ENCODE results near the gene RASA3. TPM values are rescaled to one million over a fixed set of nuclear protein-coding genes. Genes with fewer than 3 reads are reported as not detected.

Gene RASA3
- total RNA-seq, 4 donors from 2014 or later: 4.4 to 15.6 (median 8.5) TPM

DNA sequence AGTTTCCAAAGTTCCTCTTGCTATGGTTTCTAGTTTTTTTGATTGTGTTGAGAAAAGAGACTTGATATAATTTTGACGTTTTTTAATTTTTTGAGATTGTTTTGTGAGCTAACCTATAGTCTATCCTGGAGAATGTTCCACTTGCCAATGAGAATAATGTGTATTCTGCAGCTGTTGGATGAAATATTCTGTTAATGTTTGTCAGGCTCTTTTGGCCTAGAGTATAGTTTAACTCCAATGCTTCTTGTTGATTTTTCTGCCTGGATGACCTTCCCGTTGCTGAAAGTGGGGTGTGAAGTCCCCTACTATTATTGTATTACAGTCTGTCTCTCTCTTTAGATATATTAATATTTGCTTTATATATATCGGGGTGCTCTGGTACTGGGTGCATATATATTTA lies 40.0 kb downstream of the RASA3 start:
- no peak for DNase-seq
- H3K36me3 ChIP-seq: peaks cover 0 to 2% (median 0%) of the 10 kb centered on the region in 4 donors
- peaks cover 12 to 14% of the 10 kb centered on the region in 2 donors for H3K9me3 ChIP-seq
- no peaks in the 10 kb centered on the region for H3K27me3 ChIP-seq
- intact Hi-C loops (cut with DNase I; ENCODE audit: low total_unique reads) (no loop called here), in situ Hi-C loops (cut with MboI; ENCODE audit: low pct_ligation_motif_present in 1 of 4, low pct_unique_long_range_greater_than_20kb in 1 of 4, low sequenced_read_pairs in 3 of 4) (no loop called here)
- H3K4me1 ChIP-seq: peaks cover 0 to 4% (median 0%) of the 10 kb centered on the region in 4 donors
- TF ChIP-seq POLR2A (IDR thresholded peaks at IDR 0.05): no peak
- TF ChIP-seq, protein P1, sequence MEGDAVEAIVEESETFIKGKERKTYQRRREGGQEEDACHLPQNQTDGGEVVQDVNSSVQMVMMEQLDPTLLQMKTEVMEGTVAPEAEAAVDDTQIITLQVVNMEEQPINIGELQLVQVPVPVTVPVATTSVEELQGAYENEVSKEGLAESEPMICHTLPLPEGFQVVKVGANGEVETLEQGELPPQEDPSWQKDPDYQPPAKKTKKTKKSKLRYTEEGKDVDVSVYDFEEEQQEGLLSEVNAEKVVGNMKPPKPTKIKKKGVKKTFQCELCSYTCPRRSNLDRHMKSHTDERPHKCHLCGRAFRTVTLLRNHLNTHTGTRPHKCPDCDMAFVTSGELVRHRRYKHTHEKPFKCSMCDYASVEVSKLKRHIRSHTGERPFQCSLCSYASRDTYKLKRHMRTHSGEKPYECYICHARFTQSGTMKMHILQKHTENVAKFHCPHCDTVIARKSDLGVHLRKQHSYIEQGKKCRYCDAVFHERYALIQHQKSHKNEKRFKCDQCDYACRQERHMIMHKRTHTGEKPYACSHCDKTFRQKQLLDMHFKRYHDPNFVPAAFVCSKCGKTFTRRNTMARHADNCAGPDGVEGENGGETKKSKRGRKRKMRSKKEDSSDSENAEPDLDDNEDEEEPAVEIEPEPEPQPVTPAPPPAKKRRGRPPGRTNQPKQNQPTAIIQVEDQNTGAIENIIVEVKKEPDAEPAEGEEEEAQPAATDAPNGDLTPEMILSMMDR (IDR thresholded peaks at IDR 0.05): no peak
- no peak for TF ChIP-seq POLR2AphosphoS5 (IDR thresholded peaks at IDR 0.05)
- TF ChIP-seq EP300 (IDR thresholded peaks at IDR 0.05; ENCODE audit: low read depth): no peak
- no peak overlapping the region for H3K4me3 ChIP-seq
- H3K27ac ChIP-seq: no peak overlapping the region
- WGBS, 2 donors (ENCODE audit: low coverage in 1 of 2): 87 to 92% methylated on average over 3 of the region's 3 CpGs

DNA sequence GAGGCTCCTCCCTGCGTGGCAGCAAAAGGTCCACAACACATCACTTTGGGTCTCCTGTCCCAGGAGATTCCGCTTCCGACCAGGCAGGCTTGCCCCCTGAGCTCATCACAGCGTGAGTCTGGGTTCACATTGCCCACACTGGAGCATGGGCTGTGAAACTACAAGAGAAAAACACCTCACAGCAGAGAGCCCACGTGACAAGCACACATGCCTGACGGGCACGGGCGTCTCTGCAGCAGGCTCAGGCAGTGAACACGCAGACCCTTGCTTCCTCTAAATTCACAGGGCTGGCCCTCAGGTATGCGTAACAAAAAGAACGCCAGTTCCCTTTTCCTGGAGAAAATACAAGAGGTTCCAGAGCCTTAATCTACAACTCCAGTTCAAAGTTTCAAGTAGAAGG lies 41.9 kb downstream of the RASA3 start:
- Histone ChIP-seq H3K27ac (no peak overlapping the region), H3K4me3 (no peak overlapping the region), H3K27me3 (no peaks in the 10 kb centered on the region), H3K4me1 (peaks cover 0 to 4% (median 0%) of the 10 kb centered on the region in 4 donors), H3K9me3 (peaks cover 12 to 14% of the 10 kb centered on the region in 2 donors), H3K36me3 (peaks cover 0 to 2% (median 0%) of the 10 kb centered on the region in 4 donors)
- in situ Hi-C loops (cut with MboI; ENCODE audit: low pct_ligation_motif_present in 1 of 4, low pct_unique_long_range_greater_than_20kb in 1 of 4, low sequenced_read_pairs in 3 of 4): no loop called here
- 76 to 80% methylated on average over 1 to 11 of the region's 11 CpGs for WGBS, 2 donors (ENCODE audit: low coverage in 1 of 2)
- peak; percentile 13 for DNase-seq
- TF ChIP-seq POLR2A (IDR thresholded peaks at IDR 0.05): no peak
- TF ChIP-seq EP300 (IDR thresholded peaks at IDR 0.05; ENCODE audit: low read depth): no peak
- no peak for TF ChIP-seq POLR2AphosphoS5 (IDR thresholded peaks at IDR 0.05)
- intact Hi-C loops (cut with DNase I; ENCODE audit: low total_unique reads): no loop called here

DNA sequence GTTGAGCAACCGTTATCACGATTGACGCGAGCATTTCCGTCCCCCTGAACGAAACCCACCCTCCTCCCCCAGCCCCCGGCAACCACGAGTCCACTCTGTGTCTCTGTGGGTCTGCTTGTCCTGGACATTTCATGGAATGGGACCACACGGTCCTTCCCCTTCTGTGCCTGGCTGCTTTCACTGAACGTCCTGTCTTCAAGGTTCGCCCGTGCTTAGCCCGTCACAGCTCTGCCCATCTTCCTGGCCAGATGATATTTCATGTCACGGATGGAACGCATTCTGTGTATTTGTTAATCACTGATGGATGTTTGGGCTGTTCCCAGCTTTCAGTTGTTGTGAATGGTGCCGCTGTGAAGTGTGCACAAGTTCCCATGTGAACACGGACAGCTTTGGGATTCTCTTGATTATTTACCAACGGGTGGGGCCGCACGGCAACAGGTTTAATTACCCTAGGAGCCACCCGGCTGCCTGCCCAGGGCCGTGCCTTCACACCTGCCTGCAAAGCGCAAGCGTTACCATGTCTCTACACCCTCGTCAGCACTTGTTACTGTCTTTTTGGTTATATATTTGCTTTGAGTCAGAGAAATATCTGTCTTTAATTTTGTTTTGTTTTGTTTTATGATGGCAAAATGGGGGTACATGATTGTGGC lies 42.5 kb downstream of the RASA3 start:
- peaks cover 12 to 14% of the 10 kb centered on the region in 2 donors for H3K9me3 ChIP-seq
- no peak overlapping the region for H3K4me3 ChIP-seq
- no peak overlapping the region for H3K27ac ChIP-seq
- peaks cover 0 to 4% (median 0%) of the 10 kb centered on the region in 4 donors for H3K4me1 ChIP-seq
- intact Hi-C loops (cut with DNase I; ENCODE audit: low total_unique reads): no loop called here
- TF ChIP-seq, protein P1 (IDR thresholded peaks at IDR 0.05): no peak
- no peak for TF ChIP-seq POLR2AphosphoS5 (IDR thresholded peaks at IDR 0.05)
- TF ChIP-seq EP300 (IDR thresholded peaks at IDR 0.05; ENCODE audit: low read depth): no peak
- TF ChIP-seq POLR2A (IDR thresholded peaks at IDR 0.05): no peak
- in situ Hi-C loops (cut with MboI; ENCODE audit: low pct_ligation_motif_present in 1 of 4, low pct_unique_long_range_greater_than_20kb in 1 of 4, low sequenced_read_pairs in 3 of 4): no loop called here
- peak; percentile 25 for DNase-seq
- H3K27me3 ChIP-seq: no peaks in the 10 kb centered on the region
- 51 to 73% methylated on average over 4 to 25 of the region's 25 CpGs for WGBS, 2 donors (ENCODE audit: low coverage in 1 of 2)
- peaks cover 0 to 2% (median 0%) of the 10 kb centered on the region in 4 donors for H3K36me3 ChIP-seq

DNA sequence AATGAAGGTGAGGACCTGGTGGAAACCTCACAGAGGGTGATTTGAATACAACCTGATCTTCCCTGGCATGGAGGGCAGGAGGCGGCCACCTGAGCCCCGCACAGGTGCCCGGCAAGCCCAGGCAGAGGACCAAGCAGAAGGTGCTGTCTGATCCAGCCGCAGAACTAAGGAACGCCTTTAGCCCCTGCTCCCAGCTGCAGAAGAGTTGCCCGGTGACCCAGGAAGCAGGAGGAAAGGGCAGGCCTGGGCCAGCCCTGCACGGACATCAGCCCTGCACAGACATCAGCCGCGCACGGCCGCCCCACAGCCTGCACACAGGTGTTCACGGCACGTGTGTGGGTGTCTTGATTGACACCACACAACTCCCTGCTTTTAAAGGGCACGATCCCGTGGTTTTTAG lies 43.1 kb downstream of the RASA3 start:
- H3K27me3 ChIP-seq: no peaks in the 10 kb centered on the region
- peaks cover 0 to 2% (median 0%) of the 10 kb centered on the region in 4 donors for H3K36me3 ChIP-seq
- H3K27ac ChIP-seq: no peak overlapping the region
- peaks cover 12 to 14% of the 10 kb centered on the region in 2 donors for H3K9me3 ChIP-seq
- H3K4me1 ChIP-seq: peaks cover 0 to 4% (median 0%) of the 10 kb centered on the region in 4 donors
- peak; percentile 5 for DNase-seq
- WGBS, 2 donors (ENCODE audit: low coverage in 1 of 2): 82% methylated on average over 15 of the region's 15 CpGs; no CpG with 5 or more reads in 1 of the 2 donors
- in situ Hi-C loops (cut with MboI; ENCODE audit: low pct_ligation_motif_present in 1 of 4, low pct_unique_long_range_greater_than_20kb in 1 of 4, low sequenced_read_pairs in 3 of 4) (no loop called here), intact Hi-C loops (cut with DNase I; ENCODE audit: low total_unique reads) (no loop called here)
- TF ChIP-seq, protein P1 (IDR thresholded peaks at IDR 0.05): no peak
- no peak for TF ChIP-seq EP300 (IDR thresholded peaks at IDR 0.05; ENCODE audit: low read depth)
- no peak for TF ChIP-seq POLR2AphosphoS5 (IDR thresholded peaks at IDR 0.05)
- no peak for TF ChIP-seq POLR2A (IDR thresholded peaks at IDR 0.05)
- H3K4me3 ChIP-seq: no peak overlapping the region

All from transverse colon (tissue), 4 donors.